Suprapubic skin (tissue), 4 donors: ENCODE results near the gene PRKAR2B.

Experiments
- CTCF ChIP-seq, 2 donors: fragments of 200-600 bp in 1 of 2; fragments of 450-650 bp in 1 of 2; sonication (generic) in 1 of 2; IDR thresholded peaks; one replicate each; pipeline ENCODE4 v1.5.1; 2016 to 2019; ENCODE audit warnings: antibody characterized with exemption in 2 of 2, mild to moderate bottlenecking in 1 of 2, moderate library complexity in 1 of 2
- POLR2A ChIP-seq, 2 donors: fragments of 450-650 bp; IDR thresholded peaks; one replicate each; pipeline ENCODE4 v1.6.1; 2017; ENCODE audit warnings: antibody characterized with exemption in 2 of 2, mild to moderate bottlenecking in 2 of 2, moderate library complexity in 2 of 2
- POLR2AphosphoS5 ChIP-seq, 3 donors: sonication (generic); formaldehyde crosslinking; IDR thresholded peaks; one replicate each; pipeline ENCODE4 v1.6.1; 2017; ENCODE audit warnings: antibody characterized with exemption in 3 of 3

GRCh38 chr7:107043491-107043890 is 1.0 kb upstream of the PRKAR2B start:
- TF ChIP-seq CTCF (IDR thresholded peaks at IDR 0.05) (no peak), POLR2AphosphoS5 (IDR thresholded peaks at IDR 0.05) (no peak), POLR2A (IDR thresholded peaks at IDR 0.05) (no peak)
